HepG2 (cell line): ENCODE data around the gene JMJD8. TPM values are rescaled to one million over a fixed set of nuclear protein-coding genes. Genes with fewer than 3 reads are reported as not detected.

Experiments
- ARID3A ChIP-seq: IDR thresholded peaks from 2 replicates; pipeline ENCODE4 v1.6.1; 2012; ENCODE audit warnings: low read depth, low read length, improper control_type of control experiment
- ASH2L ChIP-seq: fragments of 300-600, 200-600 bp; sonication (generic); IDR thresholded peaks from 2 replicates; pipeline ENCODE4 v1.7.0; 2017; ENCODE audit warnings: low read depth, mild to moderate bottlenecking, moderate library complexity, mixed read lengths, low read length; ENCODE audit not compliant: insufficient read length
- ISX ChIP-seq: sonication (generic); formaldehyde crosslinking; conservative IDR thresholded peaks from 2 replicates; pipeline ENCODE4 v1.5.0; 2020; ENCODE audit warnings: missing genetic modification reagents
- KDM2A ChIP-seq: sonication (generic); formaldehyde crosslinking; IDR thresholded peaks from 2 replicates; pipeline ENCODE4 v1.4.0; 2020; ENCODE audit warnings: low read depth, missing genetic modification reagents, borderline replicate concordance
- NRL ChIP-seq: sonication (generic); formaldehyde crosslinking; IDR thresholded peaks from 2 replicates; pipeline ENCODE4 v1.5.0; 2020; ENCODE audit warnings: missing genetic modification reagents, mild to moderate bottlenecking, moderate library complexity, borderline replicate concordance
- RXRB ChIP-seq: IDR thresholded peaks from 2 replicates; pipeline ENCODE4 v1.6.1; 2016; ENCODE audit warnings: borderline replicate concordance, missing genetic modification reagents, missing compliant biosample characterization
- SAP130 ChIP-seq: IDR thresholded peaks from 2 replicates; pipeline ENCODE4 v1.6.1; 2016; ENCODE audit warnings: low read depth
- SKI ChIP-seq: fragments of 450-650 bp; IDR thresholded peaks from one replicate; pipeline ENCODE4 v1.6.1; 2018; ENCODE audit warnings: mild to moderate bottlenecking; ENCODE audit not compliant: partially characterized antibody
- SMC3 ChIP-seq: IDR thresholded peaks from 2 replicates; pipeline ENCODE4 v1.6.1; 2011; ENCODE audit warnings: low read length, improper control_type of control experiment
- ZC3H13 ChIP-seq: sonication (generic); formaldehyde crosslinking; IDR thresholded peaks from 2 replicates; pipeline ENCODE4 v1.8.1; 2023; ENCODE audit warnings: mild to moderate bottlenecking, missing genetic modification reagents, moderate library complexity
- ZNF121 ChIP-seq: sonication (generic); formaldehyde crosslinking; IDR thresholded peaks from 2 replicates; pipeline ENCODE4 v1.5.0; 2020; ENCODE audit warnings: mild to moderate bottlenecking, missing genetic modification reagents
- ZNF430 ChIP-seq: sonication (generic); formaldehyde crosslinking; IDR thresholded peaks from 2 replicates; pipeline ENCODE4 v1.9.0; 2021; ENCODE audit warnings: mild to moderate bottlenecking, missing genetic modification reagents
- ZNF574 ChIP-seq: sonication (generic); formaldehyde crosslinking; IDR thresholded peaks from 2 replicates; pipeline ENCODE4 v1.4.0; 2020; ENCODE audit warnings: missing genetic modification reagents
- polyA plus RNA-seq, 8 experiments: library from polyadenylated mRNA; depleted of rRNA in 3 of 8; stranded (reverse) in 7 of 8; unstranded in 1 of 8; fragments of >200 nt; fragmentation: Illumina TruSeq in 4 of 8; extraction: Trizol in 4 of 8; gene quantifications; 2 replicates each; pipeline versions ENCODE4 v1.2.1 to v1.2.3, GENCODE V29; 2011 to 2016; ENCODE audit warnings: low read depth in 4 of 8, missing spikeins in 1 of 8, mixed read lengths in 1 of 8; ENCODE audit not compliant: insufficient read depth in 1 of 8
- total RNA-seq, 5 experiments: library from RNA; depleted of rRNA; stranded (reverse); fragments of >200 nt; fragmentation: Illumina TruSeq; extraction: Trizol; gene quantifications; 2 replicates each; pipeline ENCODE4 v1.2.3, GENCODE V29; 2016; ENCODE audit warnings: low read depth in 1 of 5
- TF ChIP-seq, protein P1 (sequence below): sonication (generic); formaldehyde crosslinking; IDR thresholded peaks from 2 replicates; pipeline ENCODE4 v1.4.0; 2020; ENCODE audit warnings: mild to moderate bottlenecking, missing genetic modification reagents
- TF ChIP-seq, protein P2 (sequence below): IDR thresholded peaks from 2 replicates; pipeline ENCODE4 v1.6.1; 2016; ENCODE audit warnings: control low read depth

Gene JMJD8
- total and polyA plus RNA-seq, 2 of the 13 experiments (the other 11 are each of a cell fraction or from before 2014, with no cell fraction given), result 2.6 to 11.8 TPM

DNA sequence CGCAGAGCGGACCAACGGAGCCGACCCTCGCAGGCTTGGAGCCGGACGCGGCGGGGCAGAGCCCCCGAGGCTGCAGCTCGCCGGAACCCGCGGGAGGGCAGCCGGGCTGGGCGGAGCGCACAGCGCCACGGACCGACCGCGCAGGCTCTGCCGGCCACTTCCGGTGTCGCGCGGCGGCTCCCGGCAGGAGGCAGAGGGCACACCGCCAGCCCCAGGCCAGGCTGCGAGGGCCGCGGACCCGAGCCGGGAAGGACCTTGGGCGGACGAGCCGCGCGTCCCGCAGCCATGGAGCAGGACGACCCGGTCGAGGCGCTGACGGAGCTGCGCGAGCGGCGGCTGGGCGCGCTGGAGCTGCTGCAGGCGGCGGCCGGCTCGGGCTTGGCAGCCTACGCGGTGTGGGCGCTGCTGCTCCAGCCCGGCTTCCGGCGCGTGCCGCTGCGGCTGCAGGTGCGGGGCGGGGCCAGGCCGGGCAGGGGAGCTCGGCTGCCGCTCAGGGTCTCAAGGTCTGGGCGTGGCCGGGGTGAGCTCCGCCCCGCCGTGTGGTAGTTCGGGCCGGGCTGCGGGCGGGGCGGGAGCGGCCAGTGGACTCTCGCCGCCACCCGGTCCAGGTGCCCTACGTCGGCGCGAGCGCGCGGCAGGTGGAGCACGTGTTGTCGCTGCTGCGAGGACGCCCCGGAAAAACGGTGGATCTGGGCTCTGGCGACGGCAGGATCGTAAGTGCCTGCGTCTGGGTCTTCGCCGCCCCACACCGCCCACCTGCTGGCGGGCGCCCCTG lies 37.0 kb upstream of the JMJD8 start, which contains the start of gene ANTKMT (continued):
- TF ChIP-seq, protein P1, sequence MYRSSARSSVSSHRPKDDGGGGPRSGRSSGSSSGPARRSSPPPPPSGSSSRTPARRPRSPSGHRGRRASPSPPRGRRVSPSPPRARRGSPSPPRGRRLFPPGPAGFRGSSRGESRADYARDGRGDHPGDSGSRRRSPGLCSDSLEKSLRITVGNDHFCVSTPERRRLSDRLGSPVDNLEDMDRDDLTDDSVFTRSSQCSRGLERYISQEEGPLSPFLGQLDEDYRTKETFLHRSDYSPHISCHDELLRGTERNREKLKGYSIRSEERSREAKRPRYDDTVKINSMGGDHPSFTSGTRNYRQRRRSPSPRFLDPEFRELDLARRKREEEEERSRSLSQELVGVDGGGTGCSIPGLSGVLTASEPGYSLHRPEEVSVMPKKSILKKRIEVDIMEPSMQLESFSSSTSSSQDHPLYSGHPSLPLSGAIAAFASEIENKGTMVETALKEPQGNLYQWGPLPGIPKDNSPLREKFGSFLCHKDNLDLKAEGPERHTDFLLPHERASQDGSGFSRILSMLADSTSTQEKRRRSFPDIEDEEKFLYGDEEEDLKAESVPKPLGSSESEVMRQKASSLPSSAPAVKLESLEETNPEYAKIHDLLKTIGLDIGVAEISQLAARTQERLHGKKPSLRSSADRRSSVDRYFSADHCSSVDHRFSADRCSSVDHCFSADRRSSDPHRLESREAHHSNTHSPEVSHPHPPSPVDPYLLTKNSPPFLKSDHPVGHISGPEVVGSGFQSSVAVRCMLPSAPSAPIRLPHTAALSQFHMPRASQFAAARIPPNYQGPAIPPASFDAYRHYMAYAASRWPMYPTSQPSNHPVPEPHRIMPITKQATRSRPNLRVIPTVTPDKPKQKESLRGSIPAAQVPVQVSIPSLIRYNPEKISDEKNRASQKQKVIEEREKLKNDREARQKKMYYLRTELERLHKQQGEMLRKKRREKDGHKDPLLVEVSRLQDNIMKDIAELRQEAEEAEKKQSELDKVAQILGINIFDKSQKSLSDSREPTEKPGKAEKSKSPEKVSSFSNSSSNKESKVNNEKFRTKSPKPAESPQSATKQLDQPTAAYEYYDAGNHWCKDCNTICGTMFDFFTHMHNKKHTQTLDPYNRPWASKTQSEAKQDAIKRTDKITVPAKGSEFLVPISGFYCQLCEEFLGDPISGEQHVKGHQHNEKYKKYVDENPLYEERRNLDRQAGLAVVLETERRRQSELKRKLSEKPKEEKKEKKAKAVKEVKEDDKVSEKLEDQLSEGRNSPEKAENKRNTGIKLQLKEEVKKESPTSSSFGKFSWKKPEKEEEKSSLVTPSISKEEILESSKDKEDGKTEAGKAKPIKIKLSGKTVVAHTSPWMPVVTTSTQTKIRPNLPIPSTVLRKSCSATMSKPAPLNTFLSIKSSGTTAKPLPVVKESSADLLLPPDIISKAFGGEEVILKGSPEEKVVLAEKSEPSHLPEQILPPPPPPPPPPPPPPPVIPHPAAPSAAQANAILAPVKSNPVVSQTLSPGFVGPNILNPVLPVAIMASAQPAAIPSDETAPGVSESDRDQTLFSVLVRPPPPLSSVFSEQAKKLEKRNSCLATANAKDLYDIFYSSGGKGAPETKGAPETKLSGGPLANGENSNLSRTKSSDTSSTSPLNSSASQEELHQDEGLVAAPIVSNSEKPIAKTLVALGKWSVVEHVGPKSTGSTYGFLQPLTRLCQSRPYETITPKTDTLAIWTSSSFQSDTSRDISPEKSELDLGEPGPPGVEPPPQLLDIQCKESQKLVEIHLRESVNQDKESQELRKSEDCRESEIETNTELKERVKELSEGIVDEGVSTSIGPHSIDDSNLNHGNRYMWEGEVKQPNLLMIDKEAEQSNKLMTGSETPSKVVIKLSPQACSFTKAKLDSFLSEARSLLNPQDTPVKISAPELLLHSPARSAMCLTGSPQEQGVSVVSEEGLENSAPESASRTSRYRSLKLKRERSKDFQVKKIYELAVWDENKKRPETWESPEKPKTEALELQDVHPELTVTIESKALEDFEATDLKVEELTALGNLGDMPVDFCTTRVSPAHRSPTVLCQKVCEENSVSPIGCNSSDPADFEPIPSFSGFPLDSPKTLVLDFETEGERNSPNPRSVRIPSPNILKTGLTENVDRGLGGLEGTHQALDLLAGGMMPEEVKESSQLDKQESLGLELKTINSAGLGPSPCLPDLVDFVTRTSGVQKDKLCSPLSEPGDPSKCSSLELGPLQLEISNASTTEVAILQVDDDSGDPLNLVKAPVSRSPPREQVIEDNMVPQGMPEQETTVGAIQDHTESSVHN (CRISPR knock-in tag), result no peak; the same call in none of the 2 replicates
- TF ChIP-seq SMC3 (no peak), NRL (CRISPR knock-in tag) (peak; percentile 74; the same call in 1 of the 2 replicates), ISX (CRISPR knock-in tag) (no peak), SKI (peak; percentile 74), RXRB (CRISPR knock-in tag) (peak; percentile 32; the same call in 1 of the 2 replicates), ARID3A (no peak), SAP130 (peak; percentile 77), ASH2L (peak; percentile 47), ZNF574 (CRISPR knock-in tag) (peak; percentile 91), ZNF121 (CRISPR knock-in tag) (no peak; the same call in 1 of the 2 replicates), ZC3H13 (CRISPR knock-in tag) (peak; percentile 75; the same call in 1 of the 2 replicates), KDM2A (CRISPR knock-in tag) (peak; percentile 24; the same call in 1 of the 2 replicates), ZNF430 (CRISPR knock-in tag) (peak; percentile 85)
- TF ChIP-seq, protein P2, sequence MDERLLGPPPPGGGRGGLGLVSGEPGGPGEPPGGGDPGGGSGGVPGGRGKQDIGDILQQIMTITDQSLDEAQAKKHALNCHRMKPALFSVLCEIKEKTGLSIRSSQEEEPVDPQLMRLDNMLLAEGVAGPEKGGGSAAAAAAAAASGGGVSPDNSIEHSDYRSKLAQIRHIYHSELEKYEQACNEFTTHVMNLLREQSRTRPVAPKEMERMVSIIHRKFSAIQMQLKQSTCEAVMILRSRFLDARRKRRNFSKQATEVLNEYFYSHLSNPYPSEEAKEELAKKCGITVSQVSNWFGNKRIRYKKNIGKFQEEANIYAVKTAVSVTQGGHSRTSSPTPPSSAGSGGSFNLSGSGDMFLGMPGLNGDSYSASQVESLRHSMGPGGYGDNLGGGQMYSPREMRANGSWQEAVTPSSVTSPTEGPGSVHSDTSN (CRISPR knock-in tag), result no peak
